ENCODE results near the gene LPAR3.
"Not testable (repeated sequence)": the region's sequence is repeated elsewhere in the genome, so short reads cannot be mapped to it uniquely, and the experiment has no call there.

LPAR3 gene

GRCh38 chr1:84907095-84907827 lies 14.3 kb upstream of the LPAR3 start:
- DNase-seq (ENCODE audit: insufficient read length, low spot score) (no peak), FAIRE-seq (no peak)
- no peak for TF ChIP-seq POLR2A (IDR thresholded peaks at IDR 0.05; ENCODE audit: low read depth, low read length)
- no peak for TF ChIP-seq TAF1 (IDR thresholded peaks at IDR 0.05; ENCODE audit: low read depth, low read length)
- TF ChIP-seq POLR2AphosphoS5 (IDR thresholded peaks at IDR 0.05; ENCODE audit: low read depth, low read length), result no peak
- TF ChIP-seq SPI1 (IDR thresholded peaks at IDR 0.05; ENCODE audit: low read depth, low read length), result no peak
- no peak for TF ChIP-seq PAX5 (IDR thresholded peaks at IDR 0.05; ENCODE audit: insufficient read depth, low read length, severe bottlenecking)
- no peak for TF ChIP-seq POU2F2 (IDR thresholded peaks at IDR 0.05; ENCODE audit: low read depth, low read length)

DNA sequence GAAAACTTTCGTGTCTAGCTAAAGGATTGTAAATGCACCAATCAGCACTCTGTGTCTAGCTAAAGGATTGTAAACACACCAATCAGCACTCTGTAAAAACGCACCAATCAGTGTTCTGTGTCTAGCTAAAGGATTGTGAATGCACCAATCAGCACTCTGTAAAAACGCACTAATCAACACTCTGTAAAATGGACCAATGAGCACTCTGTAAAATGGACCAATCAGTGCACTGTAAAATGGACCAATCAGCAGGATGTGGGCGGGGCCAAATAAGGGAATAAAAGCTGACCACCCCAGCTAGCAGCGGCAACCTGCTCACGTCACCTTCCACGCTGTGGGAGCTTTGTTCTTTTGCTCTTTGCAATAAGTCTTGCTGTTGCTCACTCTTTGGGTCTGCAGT lies 9.7 kb upstream of the LPAR3 start:
- DNase-seq (ENCODE audit: insufficient read length, low spot score); FAIRE-seq: not testable (repeated sequence)

DNA sequence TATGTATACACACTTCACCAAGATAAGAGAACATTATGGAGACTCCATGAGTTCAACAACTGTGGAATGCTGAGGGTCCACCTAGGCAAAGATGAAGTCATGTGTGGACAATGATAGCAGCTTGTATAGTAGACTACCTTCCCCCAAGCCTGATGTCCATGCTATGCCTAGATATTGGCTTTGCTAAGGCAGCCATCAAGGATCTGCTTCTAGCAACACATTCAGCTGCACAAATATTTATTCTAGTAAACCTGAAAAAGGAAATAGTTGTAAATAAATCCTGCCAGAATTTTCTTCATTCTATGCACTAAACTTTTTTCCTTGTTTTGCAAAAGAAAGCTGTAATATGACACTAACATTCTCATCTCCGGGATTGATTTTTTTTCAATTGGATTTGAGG lies 7.0 kb upstream of the LPAR3 start:
- FAIRE-seq (no peak), DNase-seq (ENCODE audit: insufficient read length, low spot score) (no peak)
- TF ChIP-seq POLR2AphosphoS5 (IDR thresholded peaks at IDR 0.05; ENCODE audit: low read depth, low read length), result no peak
- no peak for TF ChIP-seq POLR2A (IDR thresholded peaks at IDR 0.05; ENCODE audit: low read depth, low read length)
- no peak for TF ChIP-seq PAX5 (IDR thresholded peaks at IDR 0.05; ENCODE audit: insufficient read depth, low read length, severe bottlenecking)
- no peak for TF ChIP-seq TAF1 (IDR thresholded peaks at IDR 0.05; ENCODE audit: low read depth, low read length)
- no peak for TF ChIP-seq SPI1 (IDR thresholded peaks at IDR 0.05; ENCODE audit: low read depth, low read length)
- TF ChIP-seq POU2F2 (IDR thresholded peaks at IDR 0.05; ENCODE audit: low read depth, low read length), result no peak

DNA sequence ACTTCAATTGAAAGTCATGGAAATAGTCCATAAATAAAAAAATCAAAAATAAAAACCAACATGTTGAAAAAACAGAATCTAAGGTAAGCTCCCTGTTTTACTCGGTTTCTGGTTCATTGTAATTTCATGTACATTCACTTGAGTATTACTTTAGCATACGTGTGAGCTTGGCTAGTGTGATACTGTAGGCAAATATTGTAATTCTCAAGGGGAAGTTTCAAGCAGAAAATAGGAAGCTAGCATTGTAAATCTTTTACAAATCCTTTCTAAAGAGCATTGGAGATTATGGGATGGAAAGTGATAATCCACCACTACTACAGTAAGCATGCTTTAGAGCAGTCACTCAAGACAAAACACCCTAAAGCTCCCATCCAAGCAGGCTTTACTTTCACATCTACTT lies 3.3 kb upstream of the LPAR3 start:
- DNase-seq (ENCODE audit: insufficient read length, low spot score), result no peak
- no peak for TF ChIP-seq POLR2AphosphoS5 (IDR thresholded peaks at IDR 0.05; ENCODE audit: low read depth, low read length)
- no peak for TF ChIP-seq POLR2A (IDR thresholded peaks at IDR 0.05; ENCODE audit: low read depth, low read length)
- no peak for TF ChIP-seq PAX5 (IDR thresholded peaks at IDR 0.05; ENCODE audit: insufficient read depth, low read length, severe bottlenecking)
- no peak for TF ChIP-seq TAF1 (IDR thresholded peaks at IDR 0.05; ENCODE audit: low read depth, low read length)
- no peak for TF ChIP-seq SPI1 (IDR thresholded peaks at IDR 0.05; ENCODE audit: low read depth, low read length)
- no peak for FAIRE-seq

DNA sequence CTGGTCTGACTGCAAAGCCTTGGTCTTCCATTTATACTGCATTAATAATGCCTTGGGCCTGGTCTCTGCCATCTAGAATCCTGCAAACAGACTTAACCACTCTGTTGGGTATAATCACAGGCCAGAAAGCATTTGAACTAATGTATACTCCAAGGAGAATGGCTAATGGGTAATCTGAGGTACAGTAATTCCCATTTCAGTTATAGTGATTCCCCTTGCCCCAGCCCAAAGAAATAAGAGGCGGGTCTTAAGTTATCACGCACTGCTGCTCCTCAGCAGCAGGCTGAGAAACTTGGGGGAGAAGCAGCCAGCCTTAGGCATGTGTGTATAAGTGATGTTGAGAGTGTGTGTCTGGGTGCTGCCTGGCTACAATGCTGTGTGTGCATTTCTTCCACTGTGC lies 2.4 kb downstream of the LPAR3 start:
- DNase-seq (ENCODE audit: insufficient read length, low spot score) (no peak), FAIRE-seq (no peak)
- TF ChIP-seq SPI1 (IDR thresholded peaks at IDR 0.05; ENCODE audit: low read depth, low read length) (no peak), POLR2AphosphoS5 (IDR thresholded peaks at IDR 0.05; ENCODE audit: low read depth, low read length) (no peak), TAF1 (IDR thresholded peaks at IDR 0.05; ENCODE audit: low read depth, low read length) (no peak), POLR2A (IDR thresholded peaks at IDR 0.05; ENCODE audit: low read depth, low read length) (no peak), PAX5 (IDR thresholded peaks at IDR 0.05; ENCODE audit: insufficient read depth, low read length, severe bottlenecking) (no peak), POU2F2 (IDR thresholded peaks at IDR 0.05; ENCODE audit: low read depth, low read length) (no peak)

- TF ChIP-seq POLR2AphosphoS5 (IDR thresholded peaks at IDR 0.05; ENCODE audit: low read depth, low read length) (no peak), TAF1 (IDR thresholded peaks at IDR 0.05; ENCODE audit: low read depth, low read length) (no peak), POLR2A (IDR thresholded peaks at IDR 0.05; ENCODE audit: low read depth, low read length) (no peak), POU2F2 (IDR thresholded peaks at IDR 0.05; ENCODE audit: low read depth, low read length) (no peak), SPI1 (IDR thresholded peaks at IDR 0.05; ENCODE audit: low read depth, low read length) (no peak), PAX5 (IDR thresholded peaks at IDR 0.05; ENCODE audit: insufficient read depth, low read length, severe bottlenecking) (no peak)
- DNase-seq (ENCODE audit: insufficient read length, low spot score) (no peak), FAIRE-seq (no peak)
These were observed 3.6 kb downstream of the LPAR3 start for GRCh38 chr1:84889437-84889836.

DNA sequence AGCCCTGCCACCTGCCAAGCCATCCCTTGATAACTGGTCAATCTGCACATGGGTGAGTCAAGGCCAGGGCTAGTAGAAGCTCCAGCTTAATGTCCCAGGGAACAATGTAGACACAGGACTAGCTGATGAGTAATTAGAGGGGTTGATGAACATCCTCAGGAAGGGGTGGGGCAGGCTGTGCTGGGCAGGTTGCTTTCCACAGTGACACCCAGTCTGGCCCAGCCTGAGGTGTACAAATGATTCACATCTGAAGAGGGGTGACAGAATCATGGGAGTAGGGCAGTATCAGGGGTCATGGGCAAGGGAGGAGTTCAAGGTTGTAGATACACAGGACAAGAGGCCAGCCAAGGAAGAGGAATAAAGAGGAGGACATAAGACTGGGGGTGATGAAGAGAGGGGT lies 4.3 kb downstream of the LPAR3 start:
- FAIRE-seq (no peak), DNase-seq (ENCODE audit: insufficient read length, low spot score) (no peak)
- TF ChIP-seq POLR2AphosphoS5 (IDR thresholded peaks at IDR 0.05; ENCODE audit: low read depth, low read length) (no peak), POLR2A (IDR thresholded peaks at IDR 0.05; ENCODE audit: low read depth, low read length) (no peak), PAX5 (IDR thresholded peaks at IDR 0.05; ENCODE audit: insufficient read depth, low read length, severe bottlenecking) (no peak), SPI1 (IDR thresholded peaks at IDR 0.05; ENCODE audit: low read depth, low read length) (no peak), TAF1 (IDR thresholded peaks at IDR 0.05; ENCODE audit: low read depth, low read length) (no peak)

GRCh38 chr1:84887261-84887934 lies 5.6 kb downstream of the LPAR3 start:
- TF ChIP-seq POLR2AphosphoS5 (IDR thresholded peaks at IDR 0.05; ENCODE audit: low read depth, low read length) (no peak), POU2F2 (IDR thresholded peaks at IDR 0.05; ENCODE audit: low read depth, low read length) (no peak), PAX5 (IDR thresholded peaks at IDR 0.05; ENCODE audit: insufficient read depth, low read length, severe bottlenecking) (no peak), SPI1 (IDR thresholded peaks at IDR 0.05; ENCODE audit: low read depth, low read length) (no peak), TAF1 (IDR thresholded peaks at IDR 0.05; ENCODE audit: low read depth, low read length) (no peak), POLR2A (IDR thresholded peaks at IDR 0.05; ENCODE audit: low read depth, low read length) (no peak)
- DNase-seq (ENCODE audit: insufficient read length, low spot score), result no peak
- FAIRE-seq, result no peak

- no peak for FAIRE-seq
- TF ChIP-seq POLR2A (IDR thresholded peaks at IDR 0.05; ENCODE audit: low read depth, low read length), result no peak
- no peak for TF ChIP-seq PAX5 (IDR thresholded peaks at IDR 0.05; ENCODE audit: insufficient read depth, low read length, severe bottlenecking)
- DNase-seq (ENCODE audit: insufficient read length, low spot score), result no peak
These were observed 7.5 kb downstream of the LPAR3 start for GRCh38 chr1:84885469-84885868.

All from GM12891 (cell line).